C4-2B (cell line): ENCODE measurements around the gene IL6ST.

Experiments
- CTCF ChIP-seq: fragments of 450-650 bp; conservative IDR thresholded peaks from 2 replicates; pipeline ENCODE4 v1.5.1; 2017; ENCODE audit warnings: mild to moderate bottlenecking
- ZFX ChIP-seq: fragments of 450-650 bp; IDR thresholded peaks from 2 replicates; pipeline ENCODE4 v1.6.1; 2017

- TF ChIP-seq CTCF, result no peak
- no peak for TF ChIP-seq ZFX
Measured at GRCh38 chr5:55885359-55885758, 109.4 kb downstream of the IL6ST start.
